GM13977 (cell line): Measurements from ENCODE around the gene NPR3.

Experiments used
- DNase-seq: peaks from one replicate; pipeline ENCODE4 v3.0.0; 2012; ENCODE audit warnings: low spot score
- in situ Hi-C: fragments of 300-500 bp; cut with MboI; formaldehyde crosslinking; loops from one replicate; pipeline ENCODE4 v1.12.0; 2022; ENCODE audit warnings: low sequenced_read_pairs, low pct_unique_long_range_greater_than_20kb, mixed read lengths, inconsistent platforms; ENCODE audit not compliant: unreplicated experiment
- TF ChIP-seq, protein P1 (sequence below): IDR thresholded peaks from 2 replicates; pipeline ENCODE4 v1.5.1; 2012; ENCODE audit warnings: mild to moderate bottlenecking, control low read depth; ENCODE audit not compliant: insufficient read depth; ENCODE audit errors: extremely low read depth, missing control alignments

NPR3 gene

DNA sequence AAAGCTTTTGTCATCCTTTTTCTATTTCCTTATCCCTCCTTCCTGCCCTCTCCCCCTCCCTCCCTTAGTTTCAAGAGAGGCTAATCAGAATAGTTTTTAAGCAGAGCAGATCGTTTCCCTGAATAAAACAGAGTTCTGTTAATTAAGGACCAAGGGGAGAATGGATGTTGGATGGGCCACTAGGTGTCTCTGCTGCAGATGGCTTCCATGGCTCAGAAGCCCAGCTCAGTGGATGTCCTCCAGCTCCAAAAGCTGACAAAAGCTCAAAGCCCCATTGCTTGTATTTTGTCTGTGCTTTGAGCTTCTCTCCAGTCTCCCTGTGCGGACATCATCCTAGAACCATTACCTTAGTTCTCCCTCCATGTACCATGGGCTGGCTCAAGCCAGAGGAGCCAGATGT is 21.0 kb upstream of the NPR3 start:
- in situ Hi-C loops, result no loop called here
- TF ChIP-seq, protein P1, sequence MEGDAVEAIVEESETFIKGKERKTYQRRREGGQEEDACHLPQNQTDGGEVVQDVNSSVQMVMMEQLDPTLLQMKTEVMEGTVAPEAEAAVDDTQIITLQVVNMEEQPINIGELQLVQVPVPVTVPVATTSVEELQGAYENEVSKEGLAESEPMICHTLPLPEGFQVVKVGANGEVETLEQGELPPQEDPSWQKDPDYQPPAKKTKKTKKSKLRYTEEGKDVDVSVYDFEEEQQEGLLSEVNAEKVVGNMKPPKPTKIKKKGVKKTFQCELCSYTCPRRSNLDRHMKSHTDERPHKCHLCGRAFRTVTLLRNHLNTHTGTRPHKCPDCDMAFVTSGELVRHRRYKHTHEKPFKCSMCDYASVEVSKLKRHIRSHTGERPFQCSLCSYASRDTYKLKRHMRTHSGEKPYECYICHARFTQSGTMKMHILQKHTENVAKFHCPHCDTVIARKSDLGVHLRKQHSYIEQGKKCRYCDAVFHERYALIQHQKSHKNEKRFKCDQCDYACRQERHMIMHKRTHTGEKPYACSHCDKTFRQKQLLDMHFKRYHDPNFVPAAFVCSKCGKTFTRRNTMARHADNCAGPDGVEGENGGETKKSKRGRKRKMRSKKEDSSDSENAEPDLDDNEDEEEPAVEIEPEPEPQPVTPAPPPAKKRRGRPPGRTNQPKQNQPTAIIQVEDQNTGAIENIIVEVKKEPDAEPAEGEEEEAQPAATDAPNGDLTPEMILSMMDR, result no peak
- no peak for DNase-seq

DNA sequence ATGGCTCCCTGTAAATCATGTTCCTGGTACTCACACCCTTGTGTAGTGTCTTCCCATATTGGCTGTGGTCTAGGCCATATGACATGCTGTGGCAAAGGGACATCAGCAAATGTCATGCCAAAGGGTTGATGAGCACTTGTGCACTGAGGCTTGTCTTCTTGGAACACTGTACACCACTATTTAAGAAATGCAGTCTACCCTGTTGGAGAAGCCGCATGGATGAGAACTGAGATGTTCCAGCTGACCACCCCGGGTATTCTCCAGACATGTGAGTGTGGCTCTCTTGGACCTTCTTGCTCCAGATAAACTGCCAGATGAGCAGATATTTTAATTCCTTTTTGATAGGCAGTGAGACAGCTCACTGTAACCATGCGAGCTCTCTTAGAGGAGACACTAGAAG is 20.5 kb upstream of the NPR3 start:
- DNase-seq, result no peak
- TF ChIP-seq, protein P1, result no peak
- in situ Hi-C loops, result no loop called here

DNA sequence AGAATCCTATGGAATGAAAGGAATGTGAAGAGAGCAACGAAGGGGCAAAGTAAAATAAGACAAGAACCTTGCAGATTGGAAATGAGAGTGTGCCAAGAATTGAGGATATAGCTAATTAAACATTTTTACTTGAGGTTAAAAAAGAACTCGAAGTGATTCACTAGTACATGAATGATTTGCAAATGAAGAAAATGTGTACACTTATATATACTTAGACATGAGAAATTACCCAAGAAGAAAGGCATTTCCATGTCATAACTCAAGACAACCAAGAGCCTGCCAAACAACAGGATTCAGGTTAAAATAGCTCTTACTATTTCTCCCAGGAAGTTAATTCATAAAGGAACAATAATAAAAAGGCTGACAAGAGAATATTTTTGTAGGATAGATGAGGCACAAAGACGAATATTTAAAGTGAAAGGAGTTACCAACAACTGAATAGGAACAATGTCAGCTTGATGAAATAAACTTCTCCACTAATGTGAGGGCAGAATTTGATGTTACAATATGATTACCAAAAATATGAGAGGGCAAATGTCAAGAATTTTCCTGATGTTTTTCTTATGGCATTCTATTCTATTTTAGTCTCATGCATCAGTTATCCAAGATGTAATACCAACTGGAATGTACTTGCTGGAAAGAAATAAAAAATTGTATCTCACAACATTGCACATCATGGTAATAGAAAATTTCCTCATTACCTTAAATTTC is 18.9 kb upstream of the NPR3 start:
- no peak for DNase-seq
- in situ Hi-C loops, result no loop called here
- TF ChIP-seq, protein P1, result no peak

DNA sequence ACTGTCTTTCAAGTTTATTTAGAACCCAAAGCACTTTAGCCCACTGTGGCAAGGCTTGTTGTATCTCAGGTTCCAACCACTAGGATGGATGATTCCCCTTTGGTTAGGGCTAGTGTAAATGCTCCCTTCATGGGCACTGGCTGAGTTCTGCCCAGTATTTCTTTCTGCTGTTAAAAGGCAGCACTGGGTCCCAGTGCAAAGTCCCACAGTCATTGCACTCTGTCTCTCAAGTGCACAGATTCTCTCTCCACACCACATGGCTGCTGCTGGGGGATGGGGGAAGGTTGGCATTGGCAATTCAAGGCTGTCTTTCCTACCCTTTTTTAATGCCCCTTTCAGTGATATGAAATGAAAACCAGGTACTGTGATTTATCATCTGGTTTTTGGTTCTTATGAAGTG is 7.2 kb upstream of the NPR3 start:
- no peak for DNase-seq
- in situ Hi-C loops, result loop anchor here (25.0 kb wide), 1 partner anchor 708 kb away; no protein-coding TSS in a partner anchor
- TF ChIP-seq, protein P1, result no peak

DNA sequence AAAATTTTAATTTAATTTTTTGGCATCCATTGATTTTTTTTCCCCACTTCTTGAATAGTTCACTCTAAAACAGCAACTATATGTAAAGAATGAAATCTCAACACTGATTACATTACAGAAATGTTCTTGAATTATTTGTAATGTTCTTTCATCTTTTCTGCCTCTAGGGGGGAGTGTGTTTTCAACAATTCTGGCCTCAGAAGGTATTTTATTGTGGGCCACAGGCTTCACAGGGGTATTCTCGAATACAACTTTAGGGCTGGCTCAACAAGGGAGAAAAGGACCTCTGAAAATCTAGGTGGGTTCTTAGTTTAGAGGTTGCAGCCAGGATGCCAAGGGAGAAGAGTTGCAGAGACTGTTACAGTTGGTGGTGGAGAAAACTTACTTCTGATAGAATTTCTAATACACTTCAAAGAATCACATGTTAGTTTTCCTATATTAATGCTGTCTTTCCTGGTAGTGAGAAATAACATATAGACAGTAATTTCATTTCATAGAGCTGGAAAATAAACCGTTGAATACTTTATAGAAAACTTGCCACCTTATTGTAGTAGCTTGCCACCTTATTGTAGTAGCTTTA is 3.6 kb upstream of the NPR3 start:
- in situ Hi-C loops, result loop anchor here (25.0 kb wide), 1 partner anchor 705 kb away; no protein-coding TSS in a partner anchor
- DNase-seq, result peak; percentile 43
- TF ChIP-seq, protein P1, result peak; percentile 44

DNA sequence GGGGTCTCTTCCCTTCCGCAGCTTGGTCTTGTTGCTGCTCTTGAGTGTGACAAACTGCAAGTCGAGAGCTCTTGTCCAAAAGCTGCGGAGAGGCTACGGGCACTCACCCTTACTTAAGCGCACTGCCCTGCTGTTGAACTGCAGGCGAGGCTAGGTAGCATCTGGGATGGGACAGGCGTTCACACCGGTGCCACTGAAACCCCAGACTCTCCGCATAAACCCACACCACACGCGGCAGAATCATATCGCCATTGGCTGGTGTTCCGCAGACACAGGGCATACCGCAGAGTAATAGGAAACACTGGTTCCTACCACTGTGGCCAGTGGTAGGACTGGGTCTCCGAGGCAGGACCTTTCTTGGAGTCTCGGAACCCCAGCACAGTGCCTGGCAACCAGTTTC is 2.2 kb upstream of the NPR3 start:
- in situ Hi-C loops, result loop anchor here (25.0 kb wide), 1 partner anchor 703 kb away; no protein-coding TSS in a partner anchor
- TF ChIP-seq, protein P1, result no peak
- peak; percentile 23 for DNase-seq
